SU-DHL-6 (cell line): ENCODE results near the gene SDCCAG8.

Experiments used
- CTCF ChIP-seq: fragments of 200-600 bp; sonication (generic); IDR thresholded peaks from one replicate; pipeline ENCODE4 v1.5.1; 2017; ENCODE audit warnings: antibody characterized with exemption, mild to moderate bottlenecking, low read length, moderate library complexity; ENCODE audit not compliant: insufficient read depth, poor library complexity, severe bottlenecking
- EZH2phosphoT487 ChIP-seq: fragments of 200-600 bp; sonication (generic), shearing (Covaris generic); conservative IDR thresholded peaks from 2 replicates; pipeline ENCODE4 v1.6.1; 2018; ENCODE audit warnings: mild to moderate bottlenecking, antibody characterized with exemption, low read length, moderate library complexity, mixed read lengths

GRCh38 chr1:243390162-243390791 is 134.4 kb downstream of the SDCCAG8 start:
- TF ChIP-seq CTCF (no peak), EZH2phosphoT487 (no peak)
